ENCODE measurements around the gene APRT.
"Not testable (repeated sequence)": the region's sequence is repeated elsewhere in the genome, so short reads cannot be mapped to it uniquely, and the experiment has no call there.

Gene APRT

GRCh38 chr16:88785106-88785924, 26.4 kb downstream of the APRT start, which contains the start of gene PIEZO1:
TSS of gene PIEZO1 (minus strand) at chr16:88785220. CDS start at chr16:88784964, 256 bp downstream.
- DNase-seq = peak; percentile 78

DNA sequence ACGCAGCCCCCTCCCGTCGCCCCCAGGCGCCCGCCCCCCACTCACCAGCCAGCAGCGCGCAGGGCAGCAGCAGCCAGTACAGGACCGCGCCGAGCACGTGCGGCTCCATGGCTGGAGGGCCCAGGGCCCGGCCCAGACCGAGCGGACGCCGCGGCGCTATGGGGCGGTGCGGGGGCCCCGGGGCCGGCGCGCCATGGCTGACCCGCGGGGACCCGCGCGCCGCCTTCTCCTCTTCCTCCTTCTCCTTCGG, 26.9 kb downstream of the APRT start:
- DNase-seq = no peak

DNA sequence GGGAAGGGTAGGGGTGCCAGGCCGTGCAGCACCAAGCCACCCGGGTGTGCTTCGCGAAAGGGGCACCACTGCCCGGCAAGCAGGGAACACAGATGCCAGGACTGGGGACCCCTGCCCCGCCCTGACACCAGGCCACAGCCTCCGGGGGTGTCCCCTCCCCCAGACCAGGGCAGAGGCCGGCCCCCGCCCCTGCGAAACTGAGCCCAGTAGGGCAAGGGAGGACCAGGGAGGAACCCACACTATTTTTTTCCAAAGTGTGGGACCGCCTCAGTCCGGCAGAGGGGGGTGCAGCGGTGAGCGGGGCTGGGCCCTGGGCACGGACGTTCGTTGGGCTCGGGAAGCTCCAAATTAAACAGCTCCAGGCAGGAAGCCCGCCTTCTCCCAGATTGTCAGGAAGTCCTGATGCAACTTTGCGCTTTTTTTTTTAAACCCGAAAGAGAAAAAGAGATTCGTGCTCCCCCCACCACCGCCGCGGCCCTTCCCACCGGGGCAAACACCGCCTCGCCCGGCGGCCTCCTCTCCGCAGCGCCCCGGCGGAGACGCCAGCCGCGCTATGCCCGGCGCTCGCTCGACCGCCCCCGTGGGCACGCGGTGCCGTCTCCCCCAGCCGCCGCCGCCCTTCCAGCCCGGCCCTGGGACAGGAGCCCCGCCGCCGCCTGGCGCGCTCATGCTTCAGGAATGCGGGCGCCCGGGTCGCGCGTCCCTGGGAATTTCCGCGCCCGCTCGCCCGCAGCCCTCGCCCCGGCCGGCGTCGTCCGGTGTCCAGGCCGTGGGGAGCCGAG, 27.5 kb downstream of the APRT start:
- peak; percentile 50 for DNase-seq

DNA sequence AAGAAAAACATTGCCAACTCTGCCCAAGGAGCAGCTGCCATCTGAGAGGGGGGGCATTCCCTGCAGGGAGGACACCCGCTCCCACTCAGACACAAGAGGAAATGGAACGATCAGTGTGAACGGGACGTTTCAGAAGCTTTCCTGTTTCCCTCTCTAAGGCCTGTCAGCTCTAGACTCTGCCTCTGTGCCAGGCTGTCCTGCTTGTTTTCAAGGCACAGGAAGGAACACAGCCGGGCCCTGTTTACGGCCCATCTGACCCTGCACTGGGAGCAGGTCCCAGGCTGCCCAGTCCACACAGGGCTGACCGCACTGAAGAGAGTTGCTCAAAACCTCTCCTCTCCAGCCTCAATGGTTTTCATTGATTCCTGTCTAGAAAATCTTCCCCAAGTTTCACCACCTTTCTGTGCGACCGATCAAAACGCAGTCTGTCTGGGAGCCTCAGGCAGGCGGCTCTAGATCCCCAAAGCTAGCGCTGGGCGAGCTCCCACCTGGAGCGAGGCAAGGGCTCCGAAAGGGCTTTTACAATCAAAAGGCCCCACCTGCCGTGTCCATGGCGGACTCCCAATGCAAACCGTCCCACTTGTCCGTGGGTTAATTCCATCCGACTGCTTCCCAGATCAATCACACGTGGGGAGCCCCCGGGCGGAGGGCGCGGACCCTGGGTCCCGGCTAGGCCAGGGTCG, 28.2 kb downstream of the APRT start:
- no peak for DNase-seq

DNA sequence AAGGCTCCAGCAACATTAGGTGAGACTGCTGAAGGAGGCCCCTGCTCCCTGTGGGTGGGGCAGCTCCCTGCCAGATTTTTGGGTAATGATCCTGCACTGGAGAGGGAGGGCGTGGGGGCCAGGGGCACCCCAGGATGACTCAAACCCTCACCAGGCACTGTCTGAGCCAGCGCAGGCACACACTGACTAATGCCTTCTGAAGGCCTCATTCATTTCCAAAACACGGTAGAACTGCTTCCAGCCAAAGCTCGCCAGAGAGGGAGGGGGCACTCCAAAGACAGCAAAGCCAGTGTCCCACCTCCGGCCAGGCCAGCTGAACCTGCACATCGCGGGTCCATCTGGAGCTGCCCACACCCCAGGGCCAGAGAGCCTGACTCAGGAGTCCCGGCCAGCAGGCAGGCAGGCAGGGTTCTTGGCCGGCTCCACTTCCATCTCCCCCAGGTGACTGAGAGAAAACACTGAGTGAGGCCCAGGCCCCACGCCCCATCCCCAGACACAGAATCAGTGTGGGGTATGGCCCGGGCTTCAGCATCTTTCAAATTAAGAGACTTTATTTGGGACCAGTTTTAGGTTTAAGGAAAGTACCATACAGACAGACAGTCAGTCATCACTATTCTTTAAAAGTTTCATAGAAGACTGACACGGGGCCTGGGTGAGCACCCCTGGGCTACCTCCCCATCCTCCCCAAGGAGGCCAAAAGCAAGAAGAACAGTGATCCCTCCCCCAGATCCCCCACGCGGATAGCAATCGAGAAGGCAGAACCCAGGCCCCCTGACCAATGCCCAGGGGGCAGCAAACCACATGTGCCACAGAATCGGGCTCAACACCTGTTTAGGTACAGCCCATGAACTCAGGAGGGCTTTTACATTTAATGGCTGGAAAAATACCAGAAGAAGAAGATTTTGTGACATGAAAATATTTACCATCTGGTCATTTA, 29.0 kb downstream of the APRT start:
- DNase-seq = peak; percentile 75

- DNase-seq = peak; percentile 72
Measured at GRCh38 chr16:88781140-88782077, 30.3 kb downstream of the APRT start.

- DNase-seq = no peak
Measured at GRCh38 chr16:88780142-88781062, 31.3 kb downstream of the APRT start.

DNA sequence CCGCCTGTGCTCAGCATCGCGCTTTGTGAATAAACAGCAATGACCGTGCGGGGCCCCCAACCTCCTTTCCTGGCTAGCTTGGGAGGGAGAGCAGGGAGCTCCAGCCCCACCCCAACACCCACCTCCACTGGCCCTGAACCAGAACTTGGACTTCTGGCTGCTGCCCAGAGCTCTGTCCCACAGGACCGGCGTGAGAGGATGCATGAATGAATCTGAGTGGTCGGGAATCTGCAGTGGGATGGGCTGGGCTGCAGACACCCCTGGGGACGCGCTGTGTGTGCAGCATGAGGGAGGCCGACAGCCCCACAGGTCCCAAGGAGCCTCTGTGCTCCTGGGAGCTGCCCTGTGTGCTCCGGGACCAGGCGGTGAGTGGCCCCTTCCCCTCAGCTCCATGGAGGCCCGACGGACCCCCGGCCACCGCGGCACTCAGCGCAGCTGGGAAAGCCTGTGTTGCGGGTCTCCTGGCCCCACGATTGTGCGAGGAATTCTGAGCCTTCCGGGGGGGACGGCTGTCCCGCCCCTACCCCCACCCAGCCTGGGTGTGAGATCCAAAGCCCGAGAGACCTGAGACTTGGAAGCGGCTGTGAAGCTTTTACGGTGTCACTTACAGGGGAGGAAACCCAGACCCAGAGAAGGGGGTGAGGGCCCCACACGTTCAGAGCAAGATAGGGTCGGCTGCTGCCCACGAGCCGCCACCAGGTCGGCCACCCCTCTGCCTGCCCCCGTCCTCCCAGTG, 32.2 kb downstream of the APRT start:
- no peak for DNase-seq

DNA sequence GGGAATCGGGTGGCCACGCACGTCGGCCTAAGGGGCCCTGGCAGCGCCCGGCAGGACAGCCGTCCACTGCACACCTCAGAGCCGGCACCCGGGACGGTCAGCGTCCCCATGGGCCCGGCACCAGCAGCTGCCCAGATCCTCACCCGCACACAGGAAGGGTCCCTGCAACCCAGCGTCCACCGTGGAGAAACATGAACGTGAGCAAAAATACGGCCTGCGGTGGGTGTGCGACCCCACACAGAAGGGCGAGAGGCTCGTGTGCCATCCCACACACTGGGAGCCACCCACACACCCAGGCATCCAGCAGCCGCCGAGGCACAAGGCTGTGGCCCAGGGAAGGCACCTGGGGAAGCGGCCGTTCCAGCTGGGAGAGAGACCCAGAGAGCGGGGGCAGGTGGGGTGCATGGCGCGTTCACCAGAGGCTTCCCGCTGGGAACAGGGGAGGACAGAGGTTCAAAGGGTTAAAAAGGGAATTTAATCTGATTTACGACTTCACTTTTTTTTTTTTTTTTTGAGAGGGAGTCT, 33.1 kb downstream of the APRT start:
- DNase-seq = no peak

GRCh38 chr16:88778271-88778525, 33.5 kb downstream of the APRT start:
- no peak for DNase-seq

- DNase-seq = no peak
Measured at GRCh38 chr16:88777471-88778270, 34.1 kb downstream of the APRT start.

DNA sequence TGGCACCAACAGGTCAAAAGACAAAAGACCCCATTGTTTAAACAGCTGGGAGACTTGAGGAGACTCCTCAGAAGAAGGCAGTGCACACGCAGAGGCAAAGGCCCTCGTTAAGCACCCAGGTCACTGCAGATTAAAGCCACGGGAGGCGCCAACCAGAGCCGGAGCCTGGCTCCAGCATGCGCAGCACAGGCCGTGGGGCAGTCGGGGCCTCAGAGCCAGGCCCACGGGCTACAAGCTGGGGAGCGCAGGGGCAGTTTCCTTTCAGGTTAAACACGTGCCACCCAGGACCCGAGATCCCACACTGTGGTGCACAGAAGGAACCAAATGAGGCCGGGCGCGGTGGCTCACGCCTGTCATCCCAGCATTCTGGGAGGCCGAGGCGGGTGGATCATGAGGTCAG, 35.9 kb downstream of the APRT start:
- DNase-seq = no peak

- no peak for DNase-seq
Measured at GRCh38 chr16:88774544-88775393, 37.0 kb downstream of the APRT start.

- no peak for DNase-seq
Measured at GRCh38 chr16:88773812-88774291, 37.9 kb downstream of the APRT start.

DNA sequence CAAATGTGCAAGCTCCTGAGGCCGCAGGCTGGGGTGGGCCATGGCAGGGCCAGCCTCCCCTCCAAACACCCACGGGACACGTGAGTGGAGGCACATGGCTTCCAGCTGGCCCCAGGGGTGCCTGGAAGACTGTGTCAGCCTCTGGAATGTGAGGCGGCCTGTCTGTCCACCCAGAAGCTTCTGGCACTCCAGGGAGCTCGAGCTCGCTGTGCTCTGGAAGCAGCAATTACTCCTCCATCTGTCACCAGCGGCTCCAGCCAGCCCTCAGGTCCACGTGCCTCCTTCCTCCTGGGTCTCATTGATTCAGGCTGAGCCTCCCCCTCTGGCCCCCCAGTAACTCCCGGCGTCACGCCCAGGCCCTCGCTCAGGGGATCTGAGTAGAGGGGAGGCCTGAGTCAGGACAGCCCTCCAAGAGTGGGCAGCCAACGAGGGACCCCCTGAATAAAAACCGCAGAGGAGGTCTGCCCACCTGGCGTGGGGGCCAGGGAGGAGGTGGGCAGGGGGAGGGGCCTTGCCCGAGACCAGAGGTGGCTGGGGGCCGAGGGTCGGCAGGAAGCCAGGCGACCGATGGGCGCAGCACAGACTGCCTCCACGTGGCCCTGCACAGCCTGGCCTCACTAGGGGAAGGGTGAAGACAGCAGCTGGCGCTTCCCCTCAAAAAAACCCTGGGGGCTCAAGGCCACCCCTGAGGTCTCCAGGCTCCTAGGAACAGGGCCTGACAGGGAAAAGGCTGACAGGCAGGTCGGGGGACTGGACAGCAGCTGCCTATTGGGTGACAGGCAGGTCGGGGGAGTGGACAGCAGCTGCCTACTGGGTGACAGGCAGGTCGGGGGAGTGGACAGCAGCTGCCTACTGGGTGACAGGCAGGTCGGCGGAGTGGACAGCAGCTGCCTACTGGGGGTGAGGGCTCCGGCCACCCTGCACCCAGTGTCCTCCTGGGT, 38.6 kb downstream of the APRT start:
- no peak for DNase-seq

DNA sequence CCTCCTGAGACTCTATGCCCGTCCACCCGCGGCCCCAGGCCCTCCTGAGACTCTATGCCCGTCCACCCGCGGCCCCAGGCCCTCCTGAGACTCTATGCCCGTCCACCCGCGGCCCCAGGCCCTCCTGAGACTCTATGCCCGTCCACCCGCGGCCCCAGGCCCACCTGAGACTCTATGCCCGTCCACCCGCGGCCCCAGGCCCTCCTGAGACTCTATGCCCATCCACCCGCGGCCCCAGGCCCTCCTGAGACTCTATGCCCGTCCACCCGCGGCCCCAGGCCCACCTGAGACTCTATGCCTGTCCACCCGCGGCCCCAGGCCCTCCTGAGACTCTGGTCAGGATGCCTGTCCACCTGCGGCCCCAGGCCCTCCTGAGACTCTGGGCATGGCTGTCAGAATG, 39.9 kb downstream of the APRT start:
- not testable (repeated sequence) for DNase-seq

Data from stimulated activated CD4-positive, alpha-beta T cell treated with anti-CD3 and anti-CD28 coated beads, Interleukin-12 subunit alpha, Interleukin-12 subunit beta, amount 100 ng/mL, for 4 hours (primary cell).